ENCODE results near the gene SMIM36.
"Not testable (repeated sequence)": the region's sequence is repeated elsewhere in the genome, so short reads cannot be mapped to it uniquely, and the experiment has no call there.

The SMIM36 gene

GRCh38 chr17:55510986-55511721, at the start of gene SMIM36:
SMIM36 (minus strand) TSS chr17:55511452.
- no peak for DNase-seq (ENCODE audit: low spot score)

DNA sequence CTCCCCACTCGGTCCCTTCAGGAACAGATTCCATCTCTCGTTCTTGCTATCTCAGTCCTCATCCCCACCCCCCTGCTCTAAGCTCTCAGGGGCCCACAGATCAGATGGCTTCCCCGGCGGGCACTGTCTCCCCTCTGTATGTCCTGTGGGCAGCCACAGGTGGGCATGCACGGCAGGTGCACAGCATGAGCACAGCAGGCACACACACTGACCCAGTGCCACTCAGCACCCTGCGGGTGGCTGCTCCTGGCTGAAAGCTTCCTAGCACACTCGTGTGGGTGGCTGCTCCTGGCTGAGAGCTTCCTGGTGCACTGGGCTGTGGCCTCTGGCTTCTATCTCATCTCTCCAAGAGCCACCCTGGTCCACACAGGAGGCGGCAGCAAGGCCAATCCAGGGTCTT, 44.5 kb upstream of the SMIM36 start:
- DNase-seq (ENCODE audit: low spot score): no peak

GRCh38 chr17:55549140-55549539, 37.9 kb upstream of the SMIM36 start:
- no peak for DNase-seq (ENCODE audit: low spot score)

GRCh38 chr17:55546991-55547664, 35.9 kb upstream of the SMIM36 start:
- DNase-seq (ENCODE audit: low spot score): peak; percentile 14

DNA sequence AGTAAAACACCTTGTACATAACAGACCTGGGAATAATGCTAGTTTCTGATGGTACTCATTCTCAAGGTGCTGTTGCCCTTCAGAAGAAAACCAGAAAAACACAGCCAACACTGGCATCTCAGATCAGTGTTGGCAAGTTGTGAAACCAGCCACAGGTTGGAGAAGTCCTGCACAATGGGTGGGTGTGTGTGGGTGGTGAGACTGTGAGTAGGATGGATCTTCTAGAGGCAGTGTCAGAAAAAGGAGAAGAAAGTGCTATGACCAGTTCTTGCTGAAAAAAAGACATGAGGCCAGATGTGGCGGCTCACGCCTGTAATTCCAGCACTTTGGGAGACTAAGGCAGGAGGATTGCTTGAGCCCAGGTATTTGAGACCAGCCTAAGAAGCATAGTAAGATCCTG, 35.2 kb upstream of the SMIM36 start:
- DNase-seq (ENCODE audit: low spot score): no peak

DNA sequence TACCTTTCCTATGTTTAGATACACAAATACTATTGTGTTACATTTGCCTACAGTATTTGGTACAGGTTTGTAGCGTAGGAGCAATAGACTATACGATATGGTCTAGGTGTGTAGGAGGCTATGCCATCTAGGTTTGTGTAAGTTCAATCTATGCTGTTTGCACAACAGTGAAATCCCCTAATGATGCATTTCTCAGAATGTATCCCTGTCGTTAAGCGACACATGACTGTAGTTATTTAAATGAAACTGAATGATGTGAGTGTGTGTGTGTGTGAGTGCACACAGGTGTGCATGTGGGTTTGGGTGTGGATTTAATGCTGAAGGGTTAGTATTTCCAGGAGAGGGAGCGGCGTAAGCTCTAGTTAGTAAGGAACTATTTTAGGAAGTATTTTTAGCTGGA, 34.6 kb upstream of the SMIM36 start:
- no peak for DNase-seq (ENCODE audit: low spot score)

- DNase-seq (ENCODE audit: low spot score): no peak
Observed at GRCh38 chr17:55543709-55544108, 32.5 kb upstream of the SMIM36 start.

- no peak for DNase-seq (ENCODE audit: low spot score)
Observed at GRCh38 chr17:55540414-55541091, 29.3 kb upstream of the SMIM36 start.

DNA sequence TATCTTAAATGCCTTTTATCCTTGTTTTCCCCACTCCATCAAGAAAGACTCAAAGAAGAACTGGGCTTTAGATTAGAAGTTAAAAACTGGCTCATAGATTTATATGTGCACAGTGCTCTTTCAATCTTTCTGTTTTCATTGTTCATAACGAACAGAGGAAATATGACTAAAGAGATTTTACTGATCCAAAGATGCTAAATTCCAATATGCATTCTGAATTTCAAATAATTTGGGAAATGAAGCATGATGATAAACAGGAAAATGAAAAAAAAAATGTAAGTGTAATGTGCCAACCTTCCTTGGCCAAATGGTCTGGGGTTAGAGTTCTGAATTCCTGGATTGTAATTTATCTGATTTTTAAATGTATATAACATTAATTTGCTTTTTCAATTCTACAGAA, 25.0 kb upstream of the SMIM36 start:
- no peak for DNase-seq (ENCODE audit: low spot score)

DNA sequence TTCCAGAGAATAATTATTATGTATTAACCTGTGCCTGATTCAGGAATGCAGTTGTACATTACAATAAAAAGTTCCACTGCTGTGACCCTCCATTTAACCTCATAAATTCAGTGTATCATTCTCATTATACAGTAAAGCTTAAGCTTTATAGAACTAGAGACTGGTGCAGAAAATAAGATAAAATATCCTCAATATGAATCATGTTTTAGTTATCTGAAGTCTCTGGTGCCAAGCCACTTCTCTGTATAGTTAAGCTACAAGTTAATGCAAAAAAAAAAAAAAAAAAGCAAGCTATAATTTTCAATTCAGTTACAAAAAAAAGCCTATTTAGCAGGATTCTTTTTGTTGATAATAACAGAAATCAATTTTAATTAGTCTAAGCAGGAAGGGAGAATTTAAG, 22.4 kb upstream of the SMIM36 start:
- DNase-seq (ENCODE audit: low spot score): no peak

- no peak for DNase-seq (ENCODE audit: low spot score)
Observed at GRCh38 chr17:55532670-55533069, 21.4 kb upstream of the SMIM36 start.

- DNase-seq (ENCODE audit: low spot score): no peak
Observed at GRCh38 chr17:55531053-55531728, 19.9 kb upstream of the SMIM36 start.

DNA sequence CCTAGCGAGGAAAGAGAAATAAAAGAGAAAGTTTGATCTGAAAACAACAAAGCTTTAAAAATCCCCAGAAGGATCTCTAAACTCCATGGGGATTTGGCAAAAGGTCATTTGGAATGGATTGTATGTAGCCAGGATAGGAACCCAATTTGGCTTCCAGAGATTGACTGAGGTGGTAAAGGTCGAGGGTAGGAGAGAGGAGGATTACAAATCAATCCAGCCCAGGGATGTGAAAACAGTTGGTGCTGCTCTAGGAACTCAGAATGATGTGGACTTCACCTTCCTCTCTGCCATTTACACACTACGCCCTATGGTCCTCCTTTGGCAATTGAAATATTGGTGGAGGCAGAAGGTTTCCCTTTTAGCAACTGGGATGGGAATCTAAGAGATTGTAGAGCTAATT, 18.8 kb upstream of the SMIM36 start:
- DNase-seq (ENCODE audit: low spot score): no peak

GRCh38 chr17:55527540-55528118, 16.4 kb upstream of the SMIM36 start:
- DNase-seq (ENCODE audit: low spot score): peak; percentile 71

GRCh38 chr17:55524440-55525220, 13.4 kb upstream of the SMIM36 start:
- DNase-seq (ENCODE audit: low spot score): no peak

DNA sequence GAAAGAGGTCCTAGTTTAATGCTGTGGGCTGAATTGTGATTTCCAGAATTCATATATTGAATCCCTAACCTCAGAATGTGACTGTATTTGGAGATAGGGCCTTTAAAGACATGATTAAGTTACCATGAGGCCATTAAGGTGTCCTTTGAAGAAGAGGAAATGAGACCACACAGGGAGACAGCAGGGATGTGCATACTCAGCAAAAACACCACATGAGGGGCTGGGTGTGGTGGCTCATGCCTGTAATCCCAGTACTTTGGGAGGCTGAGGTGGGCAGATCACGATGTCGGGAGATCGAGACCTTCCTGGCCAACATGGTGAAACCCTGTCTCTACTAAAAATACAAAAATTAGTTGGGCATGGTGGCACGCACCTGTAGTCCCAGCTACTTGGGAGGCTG, 11.8 kb upstream of the SMIM36 start:
- DNase-seq (ENCODE audit: low spot score): not testable (repeated sequence)

GRCh38 chr17:55521186-55521585, 9.9 kb upstream of the SMIM36 start:
- no peak for DNase-seq (ENCODE audit: low spot score)

- no peak for DNase-seq (ENCODE audit: low spot score)
Observed at GRCh38 chr17:55520402-55520801, 9.2 kb upstream of the SMIM36 start.

DNA sequence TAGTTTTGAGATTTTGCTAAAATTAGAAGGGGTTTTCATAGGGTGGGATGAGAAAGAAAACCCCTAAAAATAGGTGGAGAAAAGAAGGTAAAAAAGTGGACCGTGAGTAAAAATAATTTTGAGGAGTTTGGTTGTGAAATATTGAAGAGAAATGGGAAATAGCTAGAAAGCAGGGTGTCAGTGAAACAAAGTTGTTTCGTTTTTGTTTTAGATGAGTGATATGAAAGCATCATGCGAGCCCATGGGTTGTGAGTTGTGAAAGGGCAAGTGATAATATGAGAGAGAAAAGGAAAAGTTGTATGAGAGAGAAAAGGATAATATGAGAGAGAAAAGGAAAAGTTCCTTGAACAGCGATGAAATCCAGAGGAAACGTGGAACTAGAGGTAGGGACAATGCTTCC, 7.3 kb upstream of the SMIM36 start:
- no peak for DNase-seq (ENCODE audit: low spot score)

DNA sequence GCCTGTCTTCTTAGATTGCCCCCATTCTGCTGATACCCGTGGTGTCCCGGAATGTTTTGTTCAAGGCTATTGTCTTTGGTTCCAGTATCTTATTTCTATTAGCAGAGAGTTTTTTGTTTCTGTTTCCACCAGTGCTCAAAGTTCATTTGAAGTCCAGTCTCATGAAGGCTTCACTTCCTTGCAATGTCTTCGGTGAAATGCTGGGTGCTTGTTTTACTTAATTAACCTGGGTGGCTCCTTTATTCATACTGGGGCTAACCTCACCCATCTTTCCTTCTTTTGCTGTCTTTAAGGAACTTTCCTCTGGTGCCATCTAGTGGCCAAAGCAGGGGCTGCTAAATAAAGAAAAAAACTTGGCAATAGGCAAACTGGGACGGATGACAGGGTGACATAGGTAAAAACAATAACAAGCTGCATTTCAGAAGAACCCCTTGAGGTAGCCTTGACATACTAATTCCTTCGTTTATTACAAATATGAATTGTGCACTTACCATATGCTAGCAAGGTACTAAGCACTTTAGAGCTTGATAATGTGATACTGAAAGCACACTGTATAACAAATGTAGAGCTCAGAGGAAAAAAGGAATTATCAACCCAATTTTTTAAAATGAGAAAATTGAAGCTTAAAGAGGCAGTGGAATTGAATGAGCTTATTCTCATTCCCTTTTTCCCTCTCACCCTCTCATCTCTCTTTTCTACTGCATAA, 2.8 kb upstream of the SMIM36 start:
- peak; percentile 79 for DNase-seq (ENCODE audit: low spot score)

DNA sequence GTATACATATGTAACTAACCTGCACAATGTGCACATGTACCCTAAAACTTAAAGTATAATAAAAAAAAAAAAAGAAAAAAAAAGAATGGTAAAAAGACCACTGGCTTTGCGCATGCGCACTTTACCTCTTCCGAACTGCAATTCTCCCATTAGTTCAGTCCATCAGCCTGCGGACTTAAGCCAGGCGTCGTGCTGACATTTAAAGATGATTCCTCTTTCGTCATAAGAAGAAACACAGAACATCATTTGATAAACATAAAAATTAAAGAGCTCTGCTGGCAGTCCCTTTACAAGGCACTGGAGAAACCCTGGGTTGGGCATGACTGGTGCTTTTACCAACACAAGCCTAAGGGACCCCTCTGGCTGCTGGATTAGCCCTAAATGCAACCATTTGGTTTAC, 3.6 kb downstream of the SMIM36 start:
- not testable (repeated sequence) for DNase-seq (ENCODE audit: low spot score)

Measured in Ammon's horn (tissue), 1 donor.